ENCODE measurements around the gene MYL5.

DNA sequence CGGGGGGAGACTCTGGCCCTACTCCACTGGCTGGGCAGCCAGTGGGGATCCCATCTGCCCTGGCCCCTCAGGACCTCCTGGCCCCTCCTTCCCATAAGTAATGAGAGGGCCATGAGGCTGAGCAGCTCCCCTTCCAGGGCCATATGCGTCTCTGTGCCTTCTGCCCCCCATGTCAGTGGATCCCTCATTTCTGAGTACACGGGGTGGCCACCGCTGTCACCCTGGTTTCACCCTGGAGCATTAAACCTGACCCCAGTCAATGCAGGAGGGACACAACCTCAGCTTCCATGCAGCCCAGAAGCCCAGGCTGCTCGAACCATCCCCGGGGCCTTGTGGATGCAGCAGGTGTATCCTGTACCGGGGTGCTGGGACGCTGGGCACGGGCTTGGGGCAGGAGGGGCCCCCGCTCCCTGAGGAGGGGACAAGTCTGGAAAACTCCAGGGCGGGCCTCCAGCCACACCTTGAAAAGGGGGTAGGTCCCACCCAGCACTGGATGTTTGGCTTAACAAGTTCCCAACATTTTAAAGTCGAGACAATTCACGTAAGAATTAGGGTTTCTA, 24.5 kb upstream of the MYL5 start:
- TF ChIP-seq, protein P1, sequence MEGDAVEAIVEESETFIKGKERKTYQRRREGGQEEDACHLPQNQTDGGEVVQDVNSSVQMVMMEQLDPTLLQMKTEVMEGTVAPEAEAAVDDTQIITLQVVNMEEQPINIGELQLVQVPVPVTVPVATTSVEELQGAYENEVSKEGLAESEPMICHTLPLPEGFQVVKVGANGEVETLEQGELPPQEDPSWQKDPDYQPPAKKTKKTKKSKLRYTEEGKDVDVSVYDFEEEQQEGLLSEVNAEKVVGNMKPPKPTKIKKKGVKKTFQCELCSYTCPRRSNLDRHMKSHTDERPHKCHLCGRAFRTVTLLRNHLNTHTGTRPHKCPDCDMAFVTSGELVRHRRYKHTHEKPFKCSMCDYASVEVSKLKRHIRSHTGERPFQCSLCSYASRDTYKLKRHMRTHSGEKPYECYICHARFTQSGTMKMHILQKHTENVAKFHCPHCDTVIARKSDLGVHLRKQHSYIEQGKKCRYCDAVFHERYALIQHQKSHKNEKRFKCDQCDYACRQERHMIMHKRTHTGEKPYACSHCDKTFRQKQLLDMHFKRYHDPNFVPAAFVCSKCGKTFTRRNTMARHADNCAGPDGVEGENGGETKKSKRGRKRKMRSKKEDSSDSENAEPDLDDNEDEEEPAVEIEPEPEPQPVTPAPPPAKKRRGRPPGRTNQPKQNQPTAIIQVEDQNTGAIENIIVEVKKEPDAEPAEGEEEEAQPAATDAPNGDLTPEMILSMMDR (conservative IDR thresholded peaks at IDR 0.05; ENCODE audit: low read depth, low read length), result no peak
- no peak for TF ChIP-seq EZH2 (IDR thresholded peaks at IDR 0.05; ENCODE audit: borderline replicate concordance, low read depth, low read length, poor library complexity, severe bottlenecking)

Data from A673 (cell line).